HL-60 (cell line): ENCODE measurements around the gene BAD.

ENCODE experiments used
- DNase-seq, 2 experiments: peaks; one replicate each; pipeline ENCODE4 v3.0.0-alpha.2; 2010 to 2020; ENCODE audit warnings: low read depth in 1 of 2, low spot score in 1 of 2
- H3K27ac ChIP-seq: fragments of 250-450 bp; sonication (Bioruptor Pico); replicated peaks from 2 replicates; pipeline ENCODE4 v1.5.1; 2020; ENCODE audit warnings: mild to moderate bottlenecking, moderate library complexity
- H3K27me3 ChIP-seq: fragments of 250-450 bp; sonication (Bioruptor Pico); 2 replicates; pipeline ENCODE4 v1.5.1; 2021; ENCODE audit warnings: mild to moderate bottlenecking, moderate library complexity; ENCODE audit not compliant: insufficient read depth, poor library complexity, severe bottlenecking
- H3K4me3 ChIP-seq: replicated peaks from 2 replicates; pipeline ENCODE4 v1.5.1; 2011; ENCODE audit warnings: mild to moderate bottlenecking, control low read depth, low read length; ENCODE audit not compliant: insufficient read depth
- CTCF ChIP-seq: IDR thresholded peaks from one replicate; pipeline ENCODE4 v1.5.1; 2011; ENCODE audit warnings: low read length, control low read depth, inconsistent platforms; ENCODE audit not compliant: insufficient read depth
- GABPA ChIP-seq: IDR thresholded peaks from 2 replicates; pipeline ENCODE4 v1.6.1; 2012; ENCODE audit warnings: low read depth
- POLR2AphosphoS5 ChIP-seq: IDR thresholded peaks from 2 replicates; pipeline ENCODE4 v1.6.1; 2012; ENCODE audit warnings: low read depth
- REST ChIP-seq: IDR thresholded peaks from 2 replicates; pipeline ENCODE4 v1.6.1; 2012; ENCODE audit warnings: low read depth; ENCODE audit not compliant: insufficient replicate concordance
- SPI1 ChIP-seq: IDR thresholded peaks from 2 replicates; pipeline ENCODE4 v1.6.1; 2012; ENCODE audit warnings: low read depth, mild to moderate bottlenecking, borderline replicate concordance

BAD gene

GRCh38 chr11:64245797-64246620 lies 38.5 kb downstream of the BAD start:
- DNase-seq: peak in 1 of 2 experiments; percentile 75
- peak overlapping the region; percentile 81 for H3K4me3 ChIP-seq
- peak overlapping the region; percentile 93 for H3K27ac ChIP-seq
- no peaks in the 10 kb centered on the region for H3K27me3 ChIP-seq
- TF ChIP-seq GABPA: no peak
- TF ChIP-seq SPI1: no peak
- peak; percentile 42; the same call in 1 of the 2 replicates for TF ChIP-seq POLR2AphosphoS5
- no peak for TF ChIP-seq REST

GRCh38 chr11:64245401-64245796 lies 39.1 kb downstream of the BAD start:
- Histone ChIP-seq H3K4me3 (peak overlapping the region; percentile 81), H3K27ac (peak overlapping the region; percentile 93), H3K27me3 (no peaks in the 10 kb centered on the region)
- DNase-seq: peak in 1 of 2 experiments; percentile 52
- peak; percentile 43; the same call in 1 of the 2 replicates for TF ChIP-seq POLR2AphosphoS5
- peak; percentile 61; the same call in 1 of the 2 replicates for TF ChIP-seq SPI1
- TF ChIP-seq CTCF: no peak
- TF ChIP-seq GABPA: no peak
- no peak for TF ChIP-seq REST

GRCh38 chr11:64244966-64245365 lies 39.5 kb downstream of the BAD start:
- no peak for TF ChIP-seq GABPA
- Histone ChIP-seq H3K27me3 (no peaks in the 10 kb centered on the region), H3K27ac (peak overlapping the region; percentile 93), H3K4me3 (peak overlapping the region; percentile 81)
- DNase-seq: no peak

GRCh38 chr11:64244107-64244506 lies 40.4 kb downstream of the BAD start:
- H3K27me3 ChIP-seq: no peaks in the 10 kb centered on the region
- no peak for DNase-seq
- H3K27ac ChIP-seq: no peak overlapping the region
- H3K4me3 ChIP-seq: no peak overlapping the region
- TF ChIP-seq CTCF (no peak), REST (no peak), GABPA (no peak), POLR2AphosphoS5 (no peak; the same call in 1 of the 2 replicates), SPI1 (no peak)
